ENCODE results near the gene PEPD.

The PEPD gene

GRCh38 chr19:33446330-33447293 is 75.0 kb downstream of the PEPD start:
- Mint-ChIP-seq H3K27ac (no peak overlapping the region), H3K4me3 (no peak overlapping the region), H3K4me1 (ENCODE audit: low read depth) (no peaks in the 10 kb centered on the region), H3K27me3 (ENCODE audit: low read depth) (no peaks in the 10 kb centered on the region), H3K9me3 (no peaks in the 10 kb centered on the region), H3K36me3 (ENCODE audit: low read depth) (no peaks in the 10 kb centered on the region)

- H3K27ac Mint-ChIP-seq: no peak overlapping the region
These were observed 75.9 kb downstream of the PEPD start for GRCh38 chr19:33445442-33446329.

GRCh38 chr19:33444562-33445441 is 76.8 kb downstream of the PEPD start:
- Mint-ChIP-seq H3K27ac (no peak overlapping the region), H3K4me1 (ENCODE audit: low read depth) (no peaks in the 10 kb centered on the region), H3K9me3 (no peaks in the 10 kb centered on the region), H3K36me3 (ENCODE audit: low read depth) (no peaks in the 10 kb centered on the region), H3K27me3 (ENCODE audit: low read depth) (no peaks in the 10 kb centered on the region), H3K4me3 (no peak overlapping the region)

More at GRCh38 chr19:33445442-33446329, 75.9 kb downstream of the PEPD start:
- Mint-ChIP-seq H3K4me3 (no peak overlapping the region), H3K36me3 (ENCODE audit: low read depth) (no peaks in the 10 kb centered on the region), H3K4me1 (ENCODE audit: low read depth) (no peaks in the 10 kb centered on the region), H3K27me3 (ENCODE audit: low read depth) (no peaks in the 10 kb centered on the region), H3K9me3 (no peaks in the 10 kb centered on the region)

- Mint-ChIP-seq H3K27ac (no peak overlapping the region), H3K9me3 (no peaks in the 10 kb centered on the region), H3K4me3 (no peak overlapping the region), H3K4me1 (ENCODE audit: low read depth) (no peaks in the 10 kb centered on the region), H3K27me3 (ENCODE audit: low read depth) (no peaks in the 10 kb centered on the region), H3K36me3 (ENCODE audit: low read depth) (no peaks in the 10 kb centered on the region)
These were observed 77.7 kb downstream of the PEPD start for GRCh38 chr19:33443638-33444561.

GRCh38 chr19:33442706-33443105 is 78.9 kb downstream of the PEPD start:
- no peaks in the 10 kb centered on the region for H3K36me3 Mint-ChIP-seq (ENCODE audit: low read depth)
- no peaks in the 10 kb centered on the region for H3K9me3 Mint-ChIP-seq
- H3K27me3 Mint-ChIP-seq (ENCODE audit: low read depth): no peaks in the 10 kb centered on the region
- no peak overlapping the region for H3K4me3 Mint-ChIP-seq
- H3K4me1 Mint-ChIP-seq (ENCODE audit: low read depth): no peaks in the 10 kb centered on the region
- H3K27ac Mint-ChIP-seq: no peak overlapping the region

GRCh38 chr19:33441828-33442227 is 79.8 kb downstream of the PEPD start:
- Mint-ChIP-seq H3K27me3 (ENCODE audit: low read depth) (no peaks in the 10 kb centered on the region), H3K4me1 (ENCODE audit: low read depth) (no peaks in the 10 kb centered on the region), H3K36me3 (ENCODE audit: low read depth) (no peaks in the 10 kb centered on the region), H3K4me3 (no peak overlapping the region), H3K27ac (no peak overlapping the region), H3K9me3 (no peaks in the 10 kb centered on the region)

- Mint-ChIP-seq H3K27me3 (ENCODE audit: low read depth) (no peaks in the 10 kb centered on the region), H3K36me3 (ENCODE audit: low read depth) (no peaks in the 10 kb centered on the region), H3K27ac (no peak overlapping the region), H3K4me1 (ENCODE audit: low read depth) (no peaks in the 10 kb centered on the region), H3K4me3 (no peak overlapping the region), H3K9me3 (no peaks in the 10 kb centered on the region)
These were observed 80.3 kb downstream of the PEPD start for GRCh38 chr19:33441277-33441699.

GRCh38 chr19:33440682-33441081 is 80.9 kb downstream of the PEPD start:
- Mint-ChIP-seq H3K4me1 (ENCODE audit: low read depth) (no peaks in the 10 kb centered on the region), H3K27ac (no peak overlapping the region), H3K4me3 (no peak overlapping the region), H3K9me3 (no peaks in the 10 kb centered on the region), H3K27me3 (ENCODE audit: low read depth) (no peaks in the 10 kb centered on the region), H3K36me3 (ENCODE audit: low read depth) (no peaks in the 10 kb centered on the region)

- H3K27me3 Mint-ChIP-seq (ENCODE audit: low read depth): no peaks in the 10 kb centered on the region
- no peaks in the 10 kb centered on the region for H3K9me3 Mint-ChIP-seq
- no peaks in the 10 kb centered on the region for H3K36me3 Mint-ChIP-seq (ENCODE audit: low read depth)
- no peaks in the 10 kb centered on the region for H3K4me1 Mint-ChIP-seq (ENCODE audit: low read depth)
- H3K4me3 Mint-ChIP-seq: no peak overlapping the region
- H3K27ac Mint-ChIP-seq: no peak overlapping the region
These were observed 81.3 kb downstream of the PEPD start for GRCh38 chr19:33440241-33440640.

GRCh38 chr19:33438987-33439781 is 82.4 kb downstream of the PEPD start:
- H3K27ac Mint-ChIP-seq: no peak overlapping the region
- H3K36me3 Mint-ChIP-seq (ENCODE audit: low read depth): no peaks in the 10 kb centered on the region
- no peak overlapping the region for H3K4me3 Mint-ChIP-seq

GRCh38 chr19:33437821-33438671 is 83.5 kb downstream of the PEPD start:
- Mint-ChIP-seq H3K4me1 (ENCODE audit: low read depth) (no peaks in the 10 kb centered on the region), H3K27ac (no peak overlapping the region), H3K9me3 (no peaks in the 10 kb centered on the region), H3K27me3 (ENCODE audit: low read depth) (no peaks in the 10 kb centered on the region), H3K36me3 (ENCODE audit: low read depth) (no peaks in the 10 kb centered on the region), H3K4me3 (no peak overlapping the region)

More at GRCh38 chr19:33438987-33439781, 82.4 kb downstream of the PEPD start:
- H3K27me3 Mint-ChIP-seq (ENCODE audit: low read depth): no peaks in the 10 kb centered on the region
- H3K4me1 Mint-ChIP-seq (ENCODE audit: low read depth): no peaks in the 10 kb centered on the region
- no peaks in the 10 kb centered on the region for H3K9me3 Mint-ChIP-seq

GRCh38 chr19:33437393-33437820 is 84.2 kb downstream of the PEPD start:
- no peaks in the 10 kb centered on the region for H3K4me1 Mint-ChIP-seq (ENCODE audit: low read depth)
- H3K27me3 Mint-ChIP-seq (ENCODE audit: low read depth): no peaks in the 10 kb centered on the region
- no peak overlapping the region for H3K4me3 Mint-ChIP-seq
- H3K36me3 Mint-ChIP-seq (ENCODE audit: low read depth): no peaks in the 10 kb centered on the region
- H3K9me3 Mint-ChIP-seq: no peaks in the 10 kb centered on the region
- H3K27ac Mint-ChIP-seq: no peak overlapping the region

Measured in T-helper 1 cell treated with Interleukin-12 subunit alpha and Interleukin-12 subunit beta and Interleukin-4 antibody, amounts not matched to agents 30 μg/mL and 1 μg/mL, for 36 hours (primary cell).